Stimulated activated memory B cell treated with anti-CD40 and anti-IgM and Interleukin-4, amounts not matched to agents 10 μg/mL and 1 μg/mL and 100 μg/mL, for 72 hours (primary cell): ENCODE data around the gene ENO3.

Source experiments
- ATAC-seq: fragments of 150-1000 bp; cut with Tn5 transposase; 2 replicates; pipeline ENCODE4 v1.10.0; 2021
- H3K27ac Mint-ChIP-seq: one replicate; pipeline ENCODE4 v1.8.0; 2022; ENCODE audit warnings: mild to moderate bottlenecking, mixed read lengths
- H3K27me3 Mint-ChIP-seq: one replicate; pipeline ENCODE4 v1.8.0; 2022; ENCODE audit warnings: mixed read lengths
- H3K36me3 Mint-ChIP-seq: one replicate; pipeline ENCODE4 v1.8.0; 2022; ENCODE audit warnings: mixed read lengths
- H3K4me1 Mint-ChIP-seq: one replicate; pipeline ENCODE4 v1.8.0; 2022; ENCODE audit warnings: mixed read lengths
- H3K4me3 Mint-ChIP-seq: one replicate; pipeline ENCODE4 v1.8.0; 2022; ENCODE audit warnings: mild to moderate bottlenecking, moderate library complexity, mixed read lengths
- H3K9me3 Mint-ChIP-seq: one replicate; pipeline ENCODE4 v1.8.0; 2022; ENCODE audit warnings: mixed read lengths

The ENO3 gene

DNA sequence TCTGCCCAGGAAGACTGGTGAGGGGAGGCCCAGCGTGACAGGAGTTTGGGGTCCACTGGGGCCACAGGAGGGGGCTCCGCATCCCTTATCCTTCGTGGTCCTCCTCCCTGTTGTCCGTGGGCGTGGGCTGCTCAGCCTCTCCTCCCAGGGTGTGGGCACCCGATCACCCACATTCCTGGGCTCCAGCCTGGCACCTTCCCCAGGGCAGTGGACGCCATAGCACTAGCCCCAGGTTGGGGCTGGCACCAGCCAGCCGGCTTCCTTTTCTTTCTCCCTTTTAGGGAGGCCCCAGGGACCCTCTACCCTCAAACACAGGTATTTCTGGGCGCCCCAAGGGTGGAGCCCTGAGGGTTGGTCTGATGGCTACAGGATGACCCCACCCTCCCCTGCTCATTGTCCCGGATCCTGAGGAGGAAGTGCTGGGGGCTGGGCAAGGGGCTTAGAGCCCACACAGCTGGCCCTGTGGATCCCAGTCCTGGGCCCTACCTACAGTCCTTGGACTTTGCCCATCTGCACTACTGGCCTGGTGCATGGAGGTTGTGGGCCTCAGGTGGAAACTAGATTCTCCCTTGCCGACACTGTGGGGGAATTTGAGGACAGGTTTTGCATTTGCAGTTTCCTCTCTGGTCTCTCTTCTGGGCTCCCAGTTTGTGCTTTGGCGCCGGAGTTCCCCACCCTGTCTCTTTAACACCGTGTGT, 48.0 kb downstream of the ENO3 start:
- H3K27me3 Mint-ChIP-seq, result peaks cover 10% of the 10 kb centered on the region
- H3K4me1 Mint-ChIP-seq, result peaks cover 34% of the 10 kb centered on the region
- peak overlapping the region; percentile 85 for H3K27ac Mint-ChIP-seq
- H3K9me3 Mint-ChIP-seq, result no peaks in the 10 kb centered on the region
- H3K36me3 Mint-ChIP-seq, result peaks cover 38% of the 10 kb centered on the region
- peak overlapping the region; percentile 97 for H3K4me3 Mint-ChIP-seq
- no peak for ATAC-seq

DNA sequence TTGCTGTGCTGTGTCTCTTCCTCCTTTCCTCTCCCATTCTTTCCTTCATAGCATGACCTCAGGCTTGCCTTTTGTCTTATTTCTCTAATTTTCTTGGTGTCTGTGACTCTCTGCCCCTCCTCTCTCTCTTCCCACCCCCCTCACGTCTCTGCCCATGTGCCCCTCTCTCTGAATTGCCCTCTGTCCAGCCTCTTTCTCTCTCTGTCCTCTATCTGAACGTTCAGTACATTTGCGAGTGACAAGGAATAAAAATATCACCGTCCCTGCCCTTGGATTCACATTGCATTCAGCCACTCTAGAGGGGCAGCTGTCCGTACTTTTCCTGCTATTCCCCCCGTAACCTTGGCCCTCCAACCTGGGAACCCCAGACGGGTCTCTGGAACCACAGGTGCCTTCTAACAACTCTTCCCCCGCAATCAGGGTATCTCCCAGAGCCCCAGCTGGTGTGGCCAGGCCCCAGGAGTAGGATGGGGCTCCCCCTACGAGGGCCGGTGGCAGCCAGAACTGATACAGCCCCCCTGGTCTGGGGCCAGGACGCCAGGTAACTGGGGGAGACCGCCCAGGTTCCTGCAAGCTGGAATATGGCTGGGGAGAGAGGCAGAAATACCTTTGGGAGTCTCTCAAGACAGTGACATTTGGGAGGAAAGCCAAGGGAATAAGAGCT, 48.6 kb downstream of the ENO3 start:
- H3K36me3 Mint-ChIP-seq, result peaks cover 44% of the 10 kb centered on the region
- no peak for ATAC-seq
- peaks cover 10% of the 10 kb centered on the region for H3K27me3 Mint-ChIP-seq
- peak overlapping the region; percentile 85 for H3K27ac Mint-ChIP-seq
- H3K9me3 Mint-ChIP-seq, result no peaks in the 10 kb centered on the region
- peak overlapping the region; percentile 97 for H3K4me3 Mint-ChIP-seq
- H3K4me1 Mint-ChIP-seq, result peaks cover 34% of the 10 kb centered on the region

DNA sequence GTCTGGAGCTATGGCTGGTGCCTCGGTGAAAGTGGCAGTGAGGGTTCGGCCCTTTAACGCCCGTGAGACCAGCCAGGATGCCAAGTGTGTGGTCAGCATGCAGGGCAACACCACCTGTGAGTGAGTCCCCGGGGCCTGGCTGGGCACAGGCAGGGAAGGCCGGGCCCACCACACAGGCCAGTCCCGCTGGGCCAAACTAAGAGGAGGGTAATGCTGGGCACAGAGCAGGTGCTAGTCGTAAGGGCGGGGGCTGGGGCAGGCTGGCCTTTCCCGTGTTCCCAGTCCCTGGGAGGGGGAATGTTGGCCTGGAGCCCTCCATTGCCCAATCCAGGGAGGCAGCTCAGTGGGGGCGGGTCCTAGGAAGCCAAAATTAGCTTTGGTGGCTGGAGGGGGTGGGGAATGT, 49.3 kb downstream of the ENO3 start:
- Mint-ChIP-seq H3K27ac (peak overlapping the region; percentile 85), H3K9me3 (no peaks in the 10 kb centered on the region), H3K4me1 (peaks cover 34% of the 10 kb centered on the region), H3K4me3 (no peak overlapping the region), H3K27me3 (peaks cover 4% of the 10 kb centered on the region), H3K36me3 (peaks cover 51% of the 10 kb centered on the region)
- ATAC-seq, result no peak

DNA sequence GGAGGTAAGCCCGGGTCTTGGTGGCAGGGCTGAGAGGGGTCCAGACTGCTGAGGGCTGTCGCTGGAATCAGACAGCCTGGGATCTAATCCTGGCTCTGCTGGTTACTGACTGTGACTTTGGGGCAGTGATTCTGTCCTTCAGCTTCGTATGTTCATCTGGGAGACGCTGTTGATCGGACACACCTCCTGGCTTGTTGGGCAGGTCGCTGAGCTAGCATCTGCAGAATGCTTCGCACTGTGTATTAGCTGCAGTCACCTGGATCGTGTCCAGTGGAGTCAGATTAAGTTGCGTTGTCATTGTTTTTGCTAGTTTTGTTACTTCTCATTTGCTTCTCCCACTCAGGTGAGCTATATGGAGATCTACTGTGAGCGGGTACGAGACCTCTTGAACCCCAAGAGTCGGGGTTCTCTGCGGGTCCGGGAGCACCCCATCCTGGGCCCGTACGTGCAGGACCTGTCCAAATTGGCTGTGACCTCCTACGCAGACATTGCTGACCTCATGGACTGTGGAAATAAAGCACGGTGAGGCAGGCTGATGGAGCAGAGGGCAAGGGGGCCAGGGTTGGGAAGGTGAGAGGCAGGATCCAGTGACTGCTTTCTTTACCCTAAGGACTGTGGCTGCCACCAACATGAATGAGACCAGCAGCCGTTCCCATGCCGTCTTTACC, 51.3 kb downstream of the ENO3 start:
- Mint-ChIP-seq H3K4me1 (peaks cover 28% of the 10 kb centered on the region), H3K4me3 (no peak overlapping the region), H3K36me3 (peaks cover 64% of the 10 kb centered on the region), H3K27me3 (no peaks in the 10 kb centered on the region), H3K27ac (no peak overlapping the region), H3K9me3 (no peaks in the 10 kb centered on the region)
- ATAC-seq, result no peak

DNA sequence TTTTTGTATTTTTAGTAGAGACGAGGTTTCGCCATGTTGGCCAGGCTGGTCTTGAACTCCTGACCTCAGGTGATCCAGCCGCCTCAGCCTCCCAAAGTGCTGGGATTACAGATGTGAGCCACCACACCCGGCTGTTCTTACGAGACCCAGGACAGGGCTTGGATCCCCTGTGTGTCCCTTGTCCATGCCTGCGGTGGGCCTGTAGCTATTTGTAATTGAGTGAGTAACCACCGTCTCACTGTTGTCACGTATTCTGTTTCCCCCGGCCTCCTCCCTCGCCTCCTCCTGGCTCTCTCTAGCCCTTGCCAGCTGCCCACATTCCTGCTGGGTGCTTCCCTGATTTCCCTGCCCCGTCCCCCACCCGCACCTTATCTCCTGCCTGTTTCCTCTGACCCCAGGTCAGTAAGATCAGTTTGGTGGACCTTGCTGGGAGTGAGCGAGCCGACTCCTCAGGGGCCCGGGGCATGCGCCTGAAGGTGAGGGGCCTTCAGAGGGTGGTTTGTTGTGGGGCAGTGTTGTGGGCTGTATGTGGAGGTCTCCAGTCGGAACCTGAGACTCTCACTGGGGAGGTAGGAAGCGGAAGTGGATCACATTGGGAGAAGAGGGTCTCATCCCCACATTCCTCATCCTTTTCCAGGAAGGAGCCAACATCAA, 52.4 kb downstream of the ENO3 start:
- Mint-ChIP-seq H3K4me1 (peaks cover 27% of the 10 kb centered on the region), H3K27ac (no peak overlapping the region), H3K9me3 (no peaks in the 10 kb centered on the region), H3K4me3 (no peak overlapping the region), H3K36me3 (peaks cover 75% of the 10 kb centered on the region), H3K27me3 (no peaks in the 10 kb centered on the region)
- no peak for ATAC-seq
